ENCODE data around the gene TMED9. TPM values are rescaled to one million over a fixed set of nuclear protein-coding genes. Genes with fewer than 3 reads are reported as not detected.

Gene TMED9
- total RNA-seq, 1 experiment from 2014 or later = 191 TPM

Other genes starting within 250 kb of the TMED9 start
- gene LMAN2, start 240.5 kb upstream of the TMED9 start, total RNA-seq (2014; rRNA removed; shearing (Covaris generic)) = 745 and 800 TPM in 2 replicates
- 26.2 and 28.1 TPM in 2 replicates for gene RGS14, start 234.3 kb upstream of the TMED9 start, total RNA-seq (2014; rRNA removed; shearing (Covaris generic))
- gene SLC34A1, start 207.8 kb upstream of the TMED9 start, total RNA-seq (2014; rRNA removed; shearing (Covaris generic)) = not detected in 2 replicates
- gene PFN3, start 191.5 kb upstream of the TMED9 start, total RNA-seq (2014; rRNA removed; shearing (Covaris generic)) = not detected in 2 replicates
- gene F12, start 182.6 kb upstream of the TMED9 start, total RNA-seq (2014; rRNA removed; shearing (Covaris generic)) = 5.8 and 7.3 TPM in 2 replicates
- gene GRK6, start 165.5 kb upstream of the TMED9 start, total RNA-seq (2014; rRNA removed; shearing (Covaris generic)) = 37.7 and 51.9 TPM in 2 replicates
- 28.6 and 33.7 TPM in 2 replicates for gene PRR7, start 145.4 kb upstream of the TMED9 start, total RNA-seq (2014; rRNA removed; shearing (Covaris generic))
- gene DBN1, start 118.6 kb upstream of the TMED9 start, total RNA-seq (2014; rRNA removed; shearing (Covaris generic)) = 140 and 153 TPM in 2 replicates
- 127 and 138 TPM in 2 replicates for gene PDLIM7, start 94.6 kb upstream of the TMED9 start, total RNA-seq (2014; rRNA removed; shearing (Covaris generic))
- gene DOK3, start 82.4 kb upstream of the TMED9 start, total RNA-seq (2014; rRNA removed; shearing (Covaris generic)) = 0.08 and 1.1 TPM in 2 replicates
- 106 and 122 TPM in 2 replicates for gene DDX41, start 75.2 kb upstream of the TMED9 start, total RNA-seq (2014; rRNA removed; shearing (Covaris generic))
- gene FAM193B, start 37.6 kb upstream of the TMED9 start, total RNA-seq (2014; rRNA removed; shearing (Covaris generic)) = 7.5 and 14.5 TPM in 2 replicates
- 35.6 and 40.4 TPM in 2 replicates for gene B4GALT7, start 7.9 kb downstream of the TMED9 start, total RNA-seq (2014; rRNA removed; shearing (Covaris generic))
- gene FAM153A, start 190.7 kb downstream of the TMED9 start, total RNA-seq (2014; rRNA removed; shearing (Covaris generic)) = 0.02 TPM in 1 of 2 replicates, not detected in the other